ENCODE measurements around the gene CEACAM16. TPM values are rescaled to one million over a fixed set of nuclear protein-coding genes. Genes with fewer than 3 reads are reported as not detected.

CEACAM16 gene
- total RNA-seq, 1 experiment from 2014 or later: not detected

- H2AFZ ChIP-seq (ENCODE audit: low read depth, low read length, poor library complexity, severe bottlenecking): no peak within 1 kb of the TSS
- H3K4me1 ChIP-seq (ENCODE audit: control insufficient read depth in 1 of 2, insufficient read depth in 2 of 2, low read length in 2 of 2): peaks cover 53 to 82% of the 10 kb centered on the region in 2 experiments
- peaks cover 4 to 5% of the 10 kb centered on the region in 2 experiments; a peak in 2 of 4 replicates for H3K36me3 ChIP-seq (ENCODE audit: control insufficient read depth in 1 of 2, insufficient read depth in 2 of 2, low read length in 2 of 2)
- H3K4me2 ChIP-seq (ENCODE audit: low read length): peak within 1 kb of the TSS; percentile 81
- no TSS peak for BruUV-seq (replicated peaks)
- DNase-seq (ENCODE audit: low read depth, low spot score) (no peak), ATAC-seq (peak; percentile 41)
- no peaks in the 10 kb centered on the region for H4K20me1 ChIP-seq (ENCODE audit: insufficient read depth)
- H3K4me3 ChIP-seq (replicated peaks in 1 of 2; ENCODE audit: low read depth in 1 of 2, low read length in 2 of 2): peak within 1 kb of the TSS; percentile 65 to 85
- H3K27ac ChIP-seq (ENCODE audit: low read depth, low read length): peak within 1 kb of the TSS; percentile 98
- H3K9me3 ChIP-seq (ENCODE audit: control insufficient read depth in 1 of 2, insufficient read depth in 1 of 2, low read depth in 1 of 2, low read length in 2 of 2): no peaks in the 10 kb centered on the region
- no peak for TF ChIP-seq POLR2A (IDR thresholded peaks at IDR 0.05; ENCODE audit: borderline replicate concordance, extremely low read depth, insufficient read depth, insufficient read length)
- TF ChIP-seq CEBPB (IDR thresholded peaks at IDR 0.05; ENCODE audit: low read depth): no peak
- TF ChIP-seq YY1 (IDR thresholded peaks at IDR 0.05; ENCODE audit: extremely low read depth, insufficient replicate concordance, low read depth, low read length): no peak
- no peak for TF ChIP-seq SRF (IDR thresholded peaks at IDR 0.05; ENCODE audit: low read depth)
- TF ChIP-seq POLR2AphosphoS5 (IDR thresholded peaks at IDR 0.05; ENCODE audit: low read depth, low read length): no peak; the same call in none of the 2 replicates
- TF ChIP-seq SP1 (IDR thresholded peaks at IDR 0.05; ENCODE audit: low read depth): peak; percentile 56
- peak; percentile 77 for TF ChIP-seq ZFX (IDR thresholded peaks at IDR 0.05)
- 0 out of 2 replicates have a peak, but pooled peaks have one; percentile 6 for TF ChIP-seq CBX3 (IDR thresholded peaks at IDR 0.05; ENCODE audit: low read depth)
- ChIA-PET CTCF (no interaction called here), POLR2A (interaction anchor here (0.6 to 1.2 kb wide), 2 partner anchors 13 to 48 kb away, joined by 5 read pairs; no protein-coding TSS in a partner anchor), RAD21 (ENCODE audit: low non-redundant PET in 1 of 2, low total read pairs in 2 of 2, uncharacterized antibody in 2 of 2, unreplicated experiment in 2 of 2) (no interaction called here)
- H3K9ac ChIP-seq (ENCODE audit: low read length): peak within 1 kb of the TSS; percentile 89
- no peaks in the 10 kb centered on the region for H3K9me2 ChIP-seq (ENCODE audit: insufficient read depth)
- intact Hi-C loops (cut with micrococcal nuclease): no loop called here
- H3K79me2 ChIP-seq (ENCODE audit: insufficient read depth, low read length): peaks cover 21% of the 10 kb centered on the region
- no peaks in the 10 kb centered on the region for H3K27me3 ChIP-seq (ENCODE audit: insufficient read depth, low read length)
Observed at GRCh38 chr19:44748426-44749254, 49.7 kb downstream of the CEACAM16 start, which contains the start of gene BCL3. Gene BCL3 (plus strand): TSS chr19:44748708. CDS start chr19:44748791, 83 bp downstream.

- H3K27me3 ChIP-seq (ENCODE audit: insufficient read depth, low read length): no peaks in the 10 kb centered on the region
- CTCF ChIA-PET: no interaction called here
- ATAC-seq (no peak), DNase-seq (ENCODE audit: low read depth, low spot score) (no peak)
- intact Hi-C loops (cut with micrococcal nuclease): no loop called here
- peak overlapping the region; percentile 98 for H3K27ac ChIP-seq (ENCODE audit: low read depth, low read length)
- no peaks in the 10 kb centered on the region for H4K20me1 ChIP-seq (ENCODE audit: insufficient read depth)
- no peak overlapping the region for H2AFZ ChIP-seq (ENCODE audit: low read depth, low read length, poor library complexity, severe bottlenecking)
- RAD21 ChIA-PET (ENCODE audit: low non-redundant PET in 1 of 2, low total read pairs in 2 of 2, uncharacterized antibody in 2 of 2, unreplicated experiment in 2 of 2): interaction anchor here in 1 of 2 experiments (0.8 kb wide), 1 partner anchor 25 kb away, joined by 3 read pairs; no protein-coding TSS in a partner anchor
- TSS peak; percentile 67 for BruUV-seq (replicated peaks)
- TF ChIP-seq SP1 (IDR thresholded peaks at IDR 0.05; ENCODE audit: low read depth): no peak
- no peak for TF ChIP-seq REST (IDR thresholded peaks at IDR 0.05; ENCODE audit: low read depth)
- no peak for TF ChIP-seq SRF (IDR thresholded peaks at IDR 0.05; ENCODE audit: low read depth)
- no peak for TF ChIP-seq TCF7L2 (IDR thresholded peaks at IDR 0.05; ENCODE audit: borderline replicate concordance, extremely low read depth, insufficient read depth, insufficient read length)
- H3K9ac ChIP-seq (ENCODE audit: low read length): peak overlapping the region; percentile 89
- peak overlapping the region; percentile 65 to 85 for H3K4me3 ChIP-seq (replicated peaks in 1 of 2; ENCODE audit: low read depth in 1 of 2, low read length in 2 of 2)
- H3K79me2 ChIP-seq (ENCODE audit: insufficient read depth, low read length): peaks cover 21% of the 10 kb centered on the region
- peaks cover 4 to 5% of the 10 kb centered on the region in 2 experiments; a peak in 2 of 4 replicates for H3K36me3 ChIP-seq (ENCODE audit: control insufficient read depth in 1 of 2, insufficient read depth in 2 of 2, low read length in 2 of 2)
- H3K9me3 ChIP-seq (ENCODE audit: control insufficient read depth in 1 of 2, insufficient read depth in 1 of 2, low read depth in 1 of 2, low read length in 2 of 2): no peaks in the 10 kb centered on the region
- peak overlapping the region; percentile 81 for H3K4me2 ChIP-seq (ENCODE audit: low read length)
- no peaks in the 10 kb centered on the region for H3K9me2 ChIP-seq (ENCODE audit: insufficient read depth)
- H3K4me1 ChIP-seq (ENCODE audit: control insufficient read depth in 1 of 2, insufficient read depth in 2 of 2, low read length in 2 of 2): peaks cover 48 to 84% of the 10 kb centered on the region in 2 experiments
- POLR2A ChIA-PET: interaction anchor here (1.2 kb wide), 1 partner anchor 14 kb away, joined by 5 read pairs; no protein-coding TSS in a partner anchor
Observed at GRCh38 chr19:44749292-44749691, 50.3 kb downstream of the CEACAM16 start.

Measured in HCT116 (cell line).